Common myeloid progenitor, CD34-positive (primary cell): ENCODE data around the gene ERGIC1.

Experiments used
- CTCF ChIA-PET: fragments of 350-600 bp; sonication (Branson Sonifier 250); formaldehyde crosslinking; loops from one replicate; lab custom pipeline; 2021; ENCODE audit warnings: antibody characterized with exemption; lab: Charles Lee
- POLR2A ChIA-PET: fragments of 350-600 bp; sonication (Branson Sonifier 250); formaldehyde crosslinking; loops from one replicate; lab custom pipeline; 2021; ENCODE audit warnings: antibody characterized with exemption; lab: Charles Lee
- DNase-seq, 3 donors: peaks; one replicate each; pipeline versions ENCODE4 v3.0.0 to v3.0.0-alpha.2; 2013
- H3K27ac ChIP-seq, 2 experiments: 1 replicate in 1 of 2; 2 replicates in 1 of 2; pipeline ENCODE4 v1.7.0; 2013; ENCODE audit warnings: inconsistent platforms in 2 of 2, low read length in 2 of 2, mild to moderate bottlenecking in 2 of 2, low read depth in 1 of 2, moderate library complexity in 1 of 2; ENCODE audit not compliant: severe bottlenecking in 2 of 2, insufficient read depth in 1 of 2, poor library complexity in 1 of 2
- H3K27me3 ChIP-seq, 5 experiments: replicated peaks in 2 of 5; 1 replicate in 3 of 5; 2 replicates in 2 of 5; pipeline versions ENCODE4 v1.6.1 to v1.7.0; 2013; ENCODE audit warnings: low read length in 4 of 5, mild to moderate bottlenecking in 2 of 5, moderate library complexity in 2 of 5, inconsistent platforms in 1 of 5; ENCODE audit not compliant: insufficient read depth in 5 of 5, control insufficient read depth in 4 of 5
- H3K36me3 ChIP-seq, 4 experiments: 1 replicate in 2 of 4; 2 replicates in 2 of 4; pipeline versions ENCODE4 v1.6.1 to v1.7.0; 2013; ENCODE audit warnings: low read length in 3 of 4, control low read depth in 1 of 4, mild to moderate bottlenecking in 1 of 4; ENCODE audit not compliant: control insufficient read depth in 4 of 4, insufficient read depth in 4 of 4
- H3K4me1 ChIP-seq, 4 experiments: 1 replicate in 3 of 4; 2 replicates in 1 of 4; pipeline versions ENCODE4 v1.6.1 to v1.7.1; 2013; ENCODE audit warnings: low read length in 3 of 4, mild to moderate bottlenecking in 3 of 4, control low read depth in 1 of 4, inconsistent platforms in 1 of 4, moderate library complexity in 1 of 4; ENCODE audit not compliant: control insufficient read depth in 4 of 4, insufficient read depth in 4 of 4; ENCODE audit errors: control extremely low read depth in 1 of 4
- H3K4me3 ChIP-seq, 7 experiments: 1 replicate in 4 of 7; 2 replicates in 3 of 7; pipeline versions ENCODE4 v1.5.1 to v1.7.0; 2013; ENCODE audit warnings: mild to moderate bottlenecking in 7 of 7, low read length in 6 of 7, moderate library complexity in 6 of 7, inconsistent platforms in 2 of 7, low read depth in 2 of 7, control low read depth in 1 of 7; ENCODE audit not compliant: insufficient read depth in 4 of 7, control insufficient read depth in 1 of 7; ENCODE audit errors: extremely low read depth in 1 of 7
- H3K9me3 ChIP-seq, 5 experiments: 1 replicate in 4 of 5; 2 replicates in 1 of 5; pipeline versions ENCODE4 v1.6.1 to v1.7.1; 2013; ENCODE audit warnings: low read length in 4 of 5, mild to moderate bottlenecking in 2 of 5, inconsistent platforms in 1 of 5, low read depth in 1 of 5, moderate library complexity in 1 of 5; ENCODE audit not compliant: control insufficient read depth in 4 of 5, insufficient read depth in 2 of 5; ENCODE audit errors: control extremely low read depth in 1 of 5
- WGBS: methylation state at CpG from one replicate; pipeline ENCODE4 v1.1.5; 2013; ENCODE audit not compliant: insufficient coverage; 5-methylcytosine and 5-hydroxymethylcytosine counted together

ERGIC1 gene

GRCh38 chr5:172870715-172871461, 36.8 kb downstream of the ERGIC1 start:
- H3K4me1 ChIP-seq: peaks cover 9 to 77% (median 60%) of the 10 kb centered on the region in 4 experiments
- H3K27me3 ChIP-seq: no peaks in the 10 kb centered on the region
- peak overlapping the region; percentile 48 to 71 for H3K27ac ChIP-seq
- peak in 1 of 3 donors; percentile 33 for DNase-seq
- no peaks in the 10 kb centered on the region for H3K9me3 ChIP-seq
- CTCF ChIA-PET: interaction anchor here (0.7 to 4.2 kb wide), 11 partner anchors 11 to 156 kb away, joined by 3 to 16 read pairs (median 4); no protein-coding TSS in a partner anchor
- 69% methylated on average over 19 of the region's 20 CpGs for WGBS
- H3K36me3 ChIP-seq: peaks cover 0 to 24% (median 5%) of the 10 kb centered on the region in 4 experiments
- POLR2A ChIA-PET: interaction anchor here (0.6 to 1.4 kb wide), 2 partner anchors 89 to 99 kb away, joined by 3 to 8 read pairs; partner anchors contain the start of gene DUSP1
- peak overlapping the region in 1 of 7 experiments; percentile 5 for H3K4me3 ChIP-seq

DNA sequence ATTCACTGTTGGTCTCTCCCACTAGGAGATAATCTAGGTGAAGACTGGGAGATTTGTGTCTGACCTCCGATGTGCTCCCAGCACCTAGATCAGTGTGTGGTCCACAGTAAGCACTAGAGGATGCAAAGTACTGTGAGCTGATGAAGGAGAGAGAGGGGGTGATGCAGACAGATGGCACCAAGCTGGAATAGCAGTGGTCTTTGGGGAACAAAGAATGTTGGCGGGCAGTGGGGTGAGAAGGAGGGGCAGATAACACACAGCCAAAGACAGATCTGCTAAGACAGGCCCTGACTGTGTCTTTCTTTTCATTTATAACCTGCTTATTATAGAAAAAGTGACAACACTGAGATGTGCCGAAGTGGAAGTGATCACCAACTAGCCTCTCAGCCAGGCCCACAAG, 37.5 kb downstream of the ERGIC1 start:
- POLR2A ChIA-PET: interaction anchor here (0.6 to 4.4 kb wide), 2 partner anchors 88 to 100 kb away, joined by 3 to 20 read pairs; partner anchors contain the start of gene DUSP1
- Histone ChIP-seq H3K36me3 (peaks cover 0 to 21% (median 5%) of the 10 kb centered on the region in 4 experiments), H3K4me3 (no peak overlapping the region), H3K4me1 (peaks cover 9 to 77% (median 60%) of the 10 kb centered on the region in 4 experiments), H3K27me3 (no peaks in the 10 kb centered on the region), H3K9me3 (no peaks in the 10 kb centered on the region), H3K27ac (peak overlapping the region in 1 of 2 experiments; percentile 71)
- CTCF ChIA-PET: interaction anchor here (0.6 to 4.2 kb wide), 11 partner anchors 7 to 157 kb away, joined by 3 to 16 read pairs (median 4); no protein-coding TSS in a partner anchor
- DNase-seq: no peak
- WGBS: 100% methylated on average over 1 of the region's 3 CpGs

GRCh38 chr5:172871982-172872381, 37.9 kb downstream of the ERGIC1 start:
- Histone ChIP-seq H3K36me3 (peaks cover 0 to 18% (median 4%) of the 10 kb centered on the region in 4 experiments), H3K27ac (peak overlapping the region in 1 of 2 experiments; percentile 71), H3K9me3 (no peaks in the 10 kb centered on the region), H3K4me1 (peaks cover 9 to 77% (median 60%) of the 10 kb centered on the region in 4 experiments), H3K27me3 (no peaks in the 10 kb centered on the region), H3K4me3 (no peak overlapping the region)
- ChIA-PET POLR2A (interaction anchor here (4.4 kb wide), 1 partner anchor 101 kb away, joined by 20 read pairs; the partner anchor contains the start of gene DUSP1), CTCF (interaction anchor here (0.6 to 2.3 kb wide), 10 partner anchors 8 to 155 kb away, joined by 3 to 5 read pairs (median 4); no protein-coding TSS in a partner anchor)
- DNase-seq: no peak
- WGBS: 68% methylated on average over 4 of the region's 5 CpGs

GRCh38 chr5:172872997-172873491, 39.0 kb downstream of the ERGIC1 start:
- peak overlapping the region in 2 of 7 experiments; percentile 14 to 25 for H3K4me3 ChIP-seq
- H3K9me3 ChIP-seq: no peaks in the 10 kb centered on the region
- DNase-seq: no peak
- no peaks in the 10 kb centered on the region for H3K27me3 ChIP-seq
- ChIA-PET CTCF (interaction anchor here (1.1 to 1.7 kb wide), 4 partner anchors 12 to 36 kb away, joined by 3 to 5 read pairs (median 4); no protein-coding TSS in a partner anchor), POLR2A (interaction anchor here (1.2 to 4.4 kb wide), 3 partner anchors 23 to 102 kb away, joined by 3 to 20 read pairs (median 3); partner anchors contain the start of gene DUSP1)
- H3K4me1 ChIP-seq: peaks cover 9 to 80% (median 63%) of the 10 kb centered on the region in 4 experiments
- WGBS: 6% methylated on average over 10 of the region's 13 CpGs
- H3K36me3 ChIP-seq: peaks cover 0 to 14% (median 2%) of the 10 kb centered on the region in 4 experiments
- peak overlapping the region in 1 of 2 experiments; percentile 31 for H3K27ac ChIP-seq

DNA sequence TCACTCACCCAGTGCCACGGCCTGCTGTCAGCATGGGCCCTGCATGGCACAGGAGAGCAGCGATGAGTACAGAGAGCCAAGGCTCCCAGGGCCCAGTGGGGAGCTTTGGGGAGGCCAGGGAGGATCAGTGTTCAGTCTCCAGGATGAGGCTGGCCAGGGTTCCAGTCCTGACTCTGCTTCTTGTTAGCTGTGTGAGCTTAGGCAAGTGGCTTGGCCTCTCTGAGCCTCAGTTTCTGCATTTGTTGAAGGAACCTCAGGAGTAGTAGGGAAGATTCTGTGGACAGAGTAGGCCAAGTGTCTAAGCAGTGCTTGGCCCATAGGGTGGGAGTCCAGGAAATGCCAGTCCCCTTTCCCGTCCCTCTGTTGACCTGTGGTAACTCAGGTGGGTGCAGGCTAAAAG, 39.5 kb downstream of the ERGIC1 start:
- CTCF ChIA-PET: interaction anchor here (1.1 to 1.7 kb wide), 4 partner anchors 12 to 36 kb away, joined by 3 to 5 read pairs (median 4); no protein-coding TSS in a partner anchor
- Histone ChIP-seq H3K36me3 (peaks cover 0 to 16% (median 4%) of the 10 kb centered on the region in 4 experiments), H3K4me3 (peak overlapping the region in 1 of 7 experiments; percentile 14), H3K9me3 (no peaks in the 10 kb centered on the region), H3K27ac (peak overlapping the region in 1 of 2 experiments; percentile 31), H3K4me1 (peaks cover 9 to 77% (median 60%) of the 10 kb centered on the region in 4 experiments), H3K27me3 (no peaks in the 10 kb centered on the region)
- 66% methylated on average over 3 of the region's 3 CpGs for WGBS
- no peak for DNase-seq
- POLR2A ChIA-PET: interaction anchor here (1.2 to 4.4 kb wide), 3 partner anchors 24 to 102 kb away, joined by 3 to 20 read pairs (median 3); partner anchors contain the start of gene DUSP1

GRCh38 chr5:172874647-172875504, 40.8 kb downstream of the ERGIC1 start:
- POLR2A ChIA-PET: interaction anchor here (0.6 to 4.4 kb wide), 2 partner anchors 65 to 104 kb away, joined by 3 to 20 read pairs; partner anchors contain the start of gene DUSP1
- Histone ChIP-seq H3K4me1 (peaks cover 5 to 63% (median 47%) of the 10 kb centered on the region in 4 experiments), H3K36me3 (peaks cover 0 to 23% (median 8%) of the 10 kb centered on the region in 4 experiments), H3K27me3 (no peaks in the 10 kb centered on the region), H3K27ac (no peak overlapping the region), H3K4me3 (no peak overlapping the region), H3K9me3 (no peaks in the 10 kb centered on the region)
- DNase-seq: peak in 2 of 3 donors; percentile 62
- CTCF ChIA-PET: interaction anchor here (0.8 to 1.7 kb wide), 8 partner anchors 12 to 158 kb away, joined by 3 to 5 read pairs (median 3); no protein-coding TSS in a partner anchor
- 96% methylated on average over 6 of the region's 8 CpGs for WGBS
